GM18526 (cell line): ENCODE measurements around the gene DYNLT4.

Experiments
- POLR2A ChIP-seq: IDR thresholded peaks from 3 replicates; pipeline ENCODE4 v1.6.1; 2011; ENCODE audit not compliant: insufficient read length; ENCODE audit errors: extremely low read depth

DYNLT4 gene, protein sequence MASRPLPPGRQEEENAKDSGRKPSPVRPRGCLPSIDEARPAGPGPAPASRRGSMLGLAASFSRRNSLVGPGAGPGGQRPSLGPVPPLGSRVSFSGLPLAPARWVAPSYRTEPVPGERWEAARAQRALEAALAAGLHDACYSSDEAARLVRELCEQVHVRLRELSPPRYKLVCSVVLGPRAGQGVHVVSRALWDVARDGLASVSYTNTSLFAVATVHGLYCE

DNA sequence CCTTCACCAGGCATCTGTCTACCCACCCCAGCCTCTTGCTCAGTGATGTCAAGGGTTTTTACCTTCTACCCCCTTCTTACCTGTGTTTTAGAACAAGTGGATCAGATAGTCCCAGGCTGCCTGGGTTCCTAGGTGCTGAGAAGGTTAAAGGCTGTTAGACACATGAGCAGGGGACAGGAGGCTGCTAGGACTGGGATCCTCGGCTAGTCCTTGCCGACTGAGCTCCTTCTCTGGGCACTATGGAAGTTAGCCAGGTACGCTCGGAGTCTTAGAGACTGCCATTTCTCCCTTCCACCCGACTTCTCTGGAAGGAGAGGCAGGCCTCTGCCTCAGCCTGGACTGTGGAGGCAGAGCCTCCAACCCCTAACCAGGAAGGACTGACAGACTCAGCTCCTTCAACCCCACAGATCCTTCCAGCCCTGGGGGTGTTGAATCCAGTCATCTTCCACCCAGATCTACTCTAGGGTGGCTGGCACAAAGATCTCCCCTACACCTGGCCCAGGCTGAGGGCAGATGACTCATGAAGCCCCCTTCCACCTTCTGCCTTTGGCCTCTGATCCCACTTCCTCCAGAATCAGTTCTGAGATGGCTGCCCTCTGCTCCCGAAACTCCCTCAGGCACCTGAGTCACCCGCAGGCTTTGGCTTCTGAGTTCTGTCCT, at the start of gene DYNLT4:
TSS of gene DYNLT4 (minus strand) at position 648 of the 660 bp plus-strand sequence. CDS start 683 bp downstream, outside the sequence.
- peak; percentile 2 for TF ChIP-seq POLR2A

DNA sequence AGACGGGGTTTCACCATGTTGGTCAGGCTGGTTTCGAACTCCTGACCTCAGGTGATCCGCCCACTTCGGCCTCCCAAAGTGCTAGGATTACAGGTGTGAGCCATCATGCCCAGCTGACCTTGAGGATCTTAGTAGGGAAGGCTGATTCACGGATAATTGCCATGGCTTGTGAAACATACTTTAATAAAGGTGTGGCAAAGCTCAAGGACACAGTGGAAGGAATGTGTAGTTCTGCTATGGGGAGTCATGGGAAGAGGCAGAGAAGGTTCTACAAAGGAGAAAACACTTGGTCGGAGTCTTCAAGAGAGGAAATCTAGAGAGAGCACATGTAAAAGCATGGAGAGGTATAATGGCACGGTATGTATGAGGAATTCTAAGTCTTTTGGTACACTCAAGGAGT, 48.6 kb upstream of the DYNLT4 start:
- TF ChIP-seq POLR2A = no peak

DNA sequence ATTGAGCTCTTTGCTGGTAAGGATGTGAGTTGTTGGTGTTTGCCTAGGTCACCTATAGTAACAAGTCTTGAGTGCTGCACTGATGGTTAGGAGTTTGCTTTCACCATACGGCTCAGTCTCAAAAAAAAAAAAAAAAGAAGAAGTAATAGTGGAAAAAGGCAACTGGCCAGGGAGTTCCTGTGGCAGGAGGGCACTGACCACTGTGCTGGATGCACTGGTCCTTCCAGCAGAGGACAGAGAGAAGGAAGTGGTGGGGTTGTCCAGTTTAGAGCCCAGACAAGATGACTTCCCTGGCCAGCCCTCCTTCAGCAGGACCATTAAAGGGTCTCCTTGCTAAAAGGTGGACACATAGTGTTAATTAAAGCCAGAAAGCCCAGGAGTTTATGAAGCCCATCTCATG, 47.8 kb upstream of the DYNLT4 start:
- TF ChIP-seq POLR2A = no peak

DNA sequence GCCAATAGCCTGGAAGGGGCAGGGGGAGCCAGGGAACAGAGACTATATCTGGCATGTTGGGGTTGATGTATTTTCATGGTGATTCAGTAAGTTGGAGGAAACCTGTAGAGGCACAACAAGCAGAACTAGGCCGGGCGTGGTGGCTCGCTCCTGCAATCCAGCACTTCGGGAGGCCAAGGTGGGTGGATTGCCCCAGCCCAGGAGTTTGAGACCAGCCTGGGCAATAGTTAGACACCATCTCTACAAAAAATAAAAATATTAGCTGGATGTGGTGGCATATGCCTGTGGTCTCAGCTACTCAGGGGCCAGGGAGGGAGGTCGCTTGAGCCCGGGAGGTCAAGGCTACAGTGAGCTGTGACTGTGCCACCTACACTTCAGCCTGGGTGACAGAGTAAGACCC, 46.0 kb upstream of the DYNLT4 start:
- TF ChIP-seq POLR2A = no peak

DNA sequence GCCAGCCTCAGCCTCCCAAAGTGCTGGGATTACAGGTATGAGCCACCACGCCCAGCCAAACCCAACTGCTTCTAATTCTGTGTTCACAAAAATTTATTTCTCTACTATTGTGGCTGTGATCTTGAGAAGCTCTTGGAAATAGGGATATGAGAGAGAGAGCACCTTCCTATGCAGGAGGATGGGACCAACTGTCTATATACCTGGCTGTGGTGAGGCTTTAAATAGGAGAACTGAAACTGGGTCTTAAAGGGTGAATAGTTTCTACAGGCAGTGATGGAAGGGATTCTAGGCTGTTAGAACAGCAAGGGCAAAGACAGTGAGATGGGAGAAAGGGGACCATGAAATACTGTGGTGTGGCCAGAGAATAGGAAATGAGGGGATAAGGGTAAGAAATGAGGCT, 44.2 kb upstream of the DYNLT4 start:
- TF ChIP-seq POLR2A = no peak

DNA sequence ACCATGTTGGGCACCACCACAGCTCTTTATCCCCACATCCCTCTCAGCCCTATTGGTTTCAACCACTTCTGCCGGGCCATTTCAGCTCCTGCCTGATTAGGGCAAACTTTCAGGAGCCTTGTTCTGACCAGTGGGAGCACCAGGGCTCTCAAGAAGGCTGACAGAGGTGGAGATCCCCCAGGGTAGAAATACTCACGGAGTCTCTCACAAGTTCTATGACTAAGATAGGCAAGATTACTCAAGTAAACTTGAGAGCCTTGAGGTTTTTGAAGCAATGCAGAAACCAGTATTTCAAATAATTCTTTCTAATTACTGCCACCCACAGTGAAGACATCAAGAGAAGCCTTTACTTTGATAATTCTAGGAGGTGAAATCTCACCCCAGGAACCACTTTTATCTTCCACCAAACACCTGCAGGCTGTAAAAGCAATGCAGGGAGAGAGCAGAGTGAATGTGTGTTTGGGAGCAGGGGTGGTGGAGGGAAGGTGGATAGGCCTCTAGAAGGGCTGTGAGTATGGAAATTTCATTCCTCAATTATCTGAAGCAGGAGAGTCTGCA, 42.5 kb upstream of the DYNLT4 start:
- no peak for TF ChIP-seq POLR2A

GRCh38 chr1:44848456-44849181, 41.5 kb upstream of the DYNLT4 start:
- TF ChIP-seq POLR2A = no peak

DNA sequence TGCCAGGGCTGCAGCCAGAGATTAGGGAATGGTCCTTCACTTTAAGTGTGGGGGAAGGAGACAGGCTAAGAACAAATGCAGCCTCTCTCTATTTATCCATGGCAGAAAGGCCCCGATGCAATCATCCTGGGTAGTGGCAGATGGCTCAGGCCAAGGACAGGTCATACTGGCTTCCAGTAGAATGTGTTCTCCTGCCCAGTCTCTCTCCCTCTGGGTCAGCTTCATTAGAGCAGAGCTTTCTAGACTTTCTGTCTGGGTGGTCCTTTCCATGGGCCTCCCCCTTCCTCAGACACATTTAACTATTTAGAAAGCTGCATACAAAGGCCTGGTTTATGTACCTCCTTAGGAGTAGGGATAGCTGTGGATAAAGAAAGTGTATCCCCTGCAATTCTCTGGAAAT, 40.7 kb upstream of the DYNLT4 start:
- no peak for TF ChIP-seq POLR2A

- TF ChIP-seq POLR2A = no peak
These were observed 39.8 kb upstream of the DYNLT4 start for GRCh38 chr1:44846985-44847384.

GRCh38 chr1:44842862-44843655, 35.9 kb upstream of the DYNLT4 start, which contains the start of gene PTCH2:
TSS of gene PTCH2 (minus strand) at chr1:44843253. CDS start at chr1:44842932, 321 bp downstream.
- TF ChIP-seq POLR2A = no peak

- TF ChIP-seq POLR2A = no peak
These were observed 35.3 kb upstream of the DYNLT4 start for GRCh38 chr1:44842486-44842861.

GRCh38 chr1:44839576-44839975, 32.4 kb upstream of the DYNLT4 start:
- TF ChIP-seq POLR2A = no peak

GRCh38 chr1:44835738-44836675, 28.9 kb upstream of the DYNLT4 start:
- TF ChIP-seq POLR2A = no peak

DNA sequence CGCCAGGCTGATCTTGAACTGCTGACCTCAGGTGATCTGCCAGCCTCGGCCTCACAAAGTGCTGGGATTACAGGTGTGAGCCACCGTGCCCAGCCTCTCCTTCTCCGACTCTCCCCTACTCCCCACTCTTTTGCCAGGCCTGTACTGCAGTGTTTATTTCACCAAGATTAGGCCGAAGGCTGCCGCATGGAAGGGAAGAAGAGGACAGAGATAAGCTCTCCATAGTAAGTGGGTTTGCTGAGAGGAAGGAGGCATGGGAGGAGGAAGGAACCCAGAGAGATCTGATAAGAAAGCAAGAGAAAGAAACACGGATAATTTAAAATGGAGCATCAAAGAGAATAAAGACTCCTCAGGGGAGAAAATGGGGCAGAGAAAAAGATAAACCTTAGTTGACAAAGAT, 27.2 kb upstream of the DYNLT4 start:
- no peak for TF ChIP-seq POLR2A
